Measurements from ENCODE around the gene ZSWIM3.
"Not testable (repeated sequence)": the region's sequence is repeated elsewhere in the genome, so short reads cannot be mapped to it uniquely, and the experiment has no call there.

The ZSWIM3 gene

DNA sequence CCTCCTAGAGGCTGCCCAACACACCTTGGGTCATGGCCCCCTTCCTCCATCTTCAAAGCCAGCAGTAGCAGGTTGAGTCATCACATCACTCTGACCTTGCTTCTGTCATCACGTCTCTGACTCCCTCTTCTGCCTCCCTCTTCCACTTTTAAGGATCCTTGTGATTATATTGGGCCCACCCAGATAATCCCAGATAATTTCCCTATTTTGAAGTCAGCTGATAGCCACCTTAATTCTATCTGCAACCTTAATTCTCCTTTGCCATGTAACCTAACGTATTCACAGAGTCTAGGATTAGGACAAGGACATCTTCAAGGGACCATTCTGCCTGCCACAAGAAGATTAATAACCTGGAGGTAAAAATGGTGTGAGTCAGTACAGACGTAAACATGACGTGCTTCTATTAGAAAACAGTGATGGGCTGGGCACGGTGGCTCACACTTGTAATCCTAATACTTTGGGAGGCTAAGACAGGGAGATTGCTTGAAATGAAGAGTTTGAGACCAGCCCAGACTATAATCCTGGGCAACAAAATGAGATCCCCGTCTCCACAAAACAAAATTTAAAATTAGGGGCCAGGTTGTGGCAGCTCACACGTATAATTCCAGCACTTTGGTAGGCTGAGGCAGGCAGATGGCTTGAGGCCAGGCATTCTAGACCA lies 3.3 kb downstream of the ZSWIM3 start:
- DNase-seq (ENCODE audit: low read depth in 3 of 3) = no peak

GRCh38 chr20:45861221-45862075 lies 4.0 kb downstream of the ZSWIM3 start:
- DNase-seq (ENCODE audit: low read depth in 3 of 3) = no peak

- DNase-seq (ENCODE audit: low read depth in 3 of 3) = no peak
These were observed 6.4 kb downstream of the ZSWIM3 start for GRCh38 chr20:45863543-45864470.

DNA sequence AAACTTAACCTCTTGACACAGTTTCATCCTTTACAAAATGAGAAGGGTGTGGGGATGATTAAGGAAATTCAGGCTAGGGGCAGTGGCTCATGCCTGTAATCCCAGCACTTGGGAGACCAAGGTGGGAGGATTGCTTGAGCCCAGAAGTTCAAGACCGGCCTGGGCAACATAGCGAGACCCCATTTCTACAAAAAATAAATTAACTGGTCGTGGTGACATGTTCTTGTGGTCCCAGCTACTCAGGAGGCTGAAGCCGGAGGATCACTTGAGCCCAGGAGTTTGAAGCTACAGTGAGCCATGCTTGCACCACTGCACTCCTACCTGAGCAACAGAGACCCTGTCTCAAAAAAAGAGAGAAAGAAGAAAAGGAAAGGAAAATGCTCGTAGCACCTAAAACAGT lies 9.0 kb downstream of the ZSWIM3 start:
- DNase-seq (ENCODE audit: low read depth in 3 of 3) = no peak

DNA sequence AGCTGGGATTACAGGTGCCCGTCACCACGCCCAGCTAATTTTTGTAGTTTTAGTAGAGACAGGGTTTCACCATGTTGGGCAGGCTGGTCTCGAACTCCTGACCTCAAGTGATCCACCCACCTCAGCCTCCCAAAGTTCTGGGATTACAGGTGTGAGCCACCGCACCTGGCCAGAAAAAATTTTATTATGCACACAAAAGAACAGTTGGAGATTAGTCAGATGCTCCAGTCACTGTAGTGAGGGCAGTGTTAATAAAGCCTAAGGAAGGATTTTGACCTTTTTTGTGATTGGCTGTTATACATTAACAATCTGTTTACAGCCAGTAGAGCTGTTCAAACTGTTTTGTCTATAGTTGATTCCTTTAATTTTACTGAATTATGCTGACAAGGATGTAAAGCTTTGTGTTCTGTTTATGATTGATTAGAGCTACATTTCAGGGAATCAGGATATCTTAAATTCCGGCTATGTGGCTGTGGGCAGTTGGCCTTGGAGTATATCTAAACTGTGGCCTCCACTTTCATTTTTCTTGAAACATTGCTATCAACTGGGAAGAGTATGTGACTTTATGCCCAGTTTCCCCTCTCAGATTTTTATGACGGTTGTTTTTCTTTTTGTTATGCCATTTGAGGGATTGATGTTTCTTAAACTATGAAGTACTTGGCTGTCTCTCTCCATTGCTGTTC lies 9.9 kb downstream of the ZSWIM3 start:
- DNase-seq (ENCODE audit: low read depth in 3 of 3) = no peak

- no peak for DNase-seq (ENCODE audit: low read depth in 3 of 3)
These were observed 10.4 kb downstream of the ZSWIM3 start for GRCh38 chr20:45867819-45868176.

DNA sequence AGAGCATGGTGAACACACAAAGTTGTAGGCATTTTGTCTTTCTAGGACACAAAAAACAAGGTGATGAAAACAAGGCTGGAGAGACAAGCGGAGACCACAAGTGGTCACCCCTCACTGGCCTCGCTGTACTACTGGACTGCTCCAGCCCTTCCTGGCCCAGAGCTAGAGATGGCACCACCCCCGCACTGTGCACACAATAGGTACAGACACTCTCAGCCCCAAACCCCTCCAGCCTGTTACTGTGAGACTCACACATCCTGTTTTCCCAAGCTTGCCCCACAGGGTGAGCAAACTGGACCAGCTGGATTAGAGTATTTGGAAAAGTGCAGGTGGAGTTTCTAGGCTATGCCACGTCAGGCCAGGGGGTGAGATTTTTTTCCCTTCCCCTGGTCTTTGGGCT lies 15.2 kb downstream of the ZSWIM3 start:
- no peak for DNase-seq (ENCODE audit: low read depth in 3 of 3)

GRCh38 chr20:45873409-45874103 lies 16.1 kb downstream of the ZSWIM3 start:
- DNase-seq (ENCODE audit: low read depth in 3 of 3) = no peak

GRCh38 chr20:45874104-45874481 lies 16.7 kb downstream of the ZSWIM3 start:
- DNase-seq (ENCODE audit: low read depth in 3 of 3) = not testable (repeated sequence)

DNA sequence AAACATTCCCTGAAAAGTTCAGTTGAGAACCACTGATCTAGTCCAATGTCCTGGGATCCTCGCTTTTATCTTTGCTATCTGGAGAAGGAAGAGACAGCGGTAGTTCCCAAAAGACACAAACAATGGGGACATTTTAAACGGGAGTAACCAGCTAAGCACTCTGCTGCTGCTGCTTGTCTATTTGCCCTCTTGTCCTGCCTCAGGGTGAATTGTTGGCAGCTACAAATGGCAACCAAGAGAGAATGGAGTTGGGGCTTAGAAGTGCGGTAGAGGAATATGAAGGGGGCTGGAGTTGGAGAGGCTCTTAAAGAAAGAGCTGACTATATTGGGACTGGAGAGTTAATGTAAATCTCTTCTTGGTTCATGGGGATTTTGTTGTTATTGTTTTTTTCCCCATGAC lies 17.2 kb downstream of the ZSWIM3 start:
- no peak for DNase-seq (ENCODE audit: low read depth in 3 of 3)

GRCh38 chr20:45878076-45878761 lies 20.8 kb downstream of the ZSWIM3 start:
- no peak for DNase-seq (ENCODE audit: low read depth in 3 of 3)

GRCh38 chr20:45880988-45881788 lies 23.8 kb downstream of the ZSWIM3 start, which contains the start of gene ZSWIM1:
TSS of gene ZSWIM1 (plus strand) at chr20:45881227. CDS start at chr20:45882593, 1,366 bp downstream.
- peak; percentile 97 to 98 (median 98) for DNase-seq (ENCODE audit: low read depth in 3 of 3)

- no peak for DNase-seq (ENCODE audit: low read depth in 3 of 3)
These were observed 25.2 kb downstream of the ZSWIM3 start for GRCh38 chr20:45882469-45883099.

GRCh38 chr20:45883100-45883469 lies 25.7 kb downstream of the ZSWIM3 start:
- DNase-seq (ENCODE audit: low read depth in 3 of 3) = no peak

GRCh38 chr20:45886590-45887345 lies 29.4 kb downstream of the ZSWIM3 start:
- DNase-seq (ENCODE audit: low read depth in 3 of 3) = no peak

GRCh38 chr20:45887346-45887715 lies 29.9 kb downstream of the ZSWIM3 start, which contains the start of gene SPATA25:
TSS of gene SPATA25 (minus strand) at chr20:45887622. CDS start at chr20:45887590, 32 bp downstream.
- no peak for DNase-seq (ENCODE audit: low read depth in 3 of 3)

DNA sequence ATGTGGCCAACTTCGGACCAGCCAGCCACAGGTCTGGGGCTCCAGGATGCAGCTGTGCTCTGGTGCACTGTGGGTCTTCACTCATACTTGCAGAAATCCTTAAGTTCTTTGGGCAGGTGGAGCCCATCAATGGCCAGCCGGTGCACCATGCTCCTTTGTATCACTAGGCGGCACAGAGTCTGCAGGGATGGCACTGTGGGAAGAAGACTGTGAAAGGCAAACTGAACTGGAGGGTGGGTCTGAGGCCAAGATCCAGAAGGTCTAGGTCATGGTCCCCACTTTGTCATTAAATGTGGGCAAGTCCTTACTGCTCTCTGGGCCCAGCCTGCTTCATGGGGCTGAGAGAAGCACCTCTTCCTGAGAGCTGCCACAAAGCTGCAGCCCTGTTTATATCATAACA lies 31.3 kb downstream of the ZSWIM3 start:
- DNase-seq (ENCODE audit: low read depth in 3 of 3) = no peak
